Adrenal gland (tissue), 5 donors: ENCODE measurements around the gene IQGAP2.

ENCODE experiments used
- POLR2A ChIP-seq, 2 donors: fragments of 450-650 bp; IDR thresholded peaks; one replicate each; pipeline ENCODE4 v1.6.1; 2017; ENCODE audit warnings: antibody characterized with exemption in 2 of 2, mild to moderate bottlenecking in 2 of 2, moderate library complexity in 1 of 2
- TF ChIP-seq, protein P1 (sequence below), 6 experiments: fragments of 450-650 bp in 4 of 6; fragments of 200-600 bp in 2 of 6; sonication (generic) in 1 of 6; IDR thresholded peaks; 1 replicate in 5 of 6; 2 replicates in 1 of 6; pipeline versions ENCODE4 v1.5.1 to v1.8.0; 2016 to 2021; ENCODE audit warnings: antibody characterized with exemption in 6 of 6, mild to moderate bottlenecking in 2 of 6, moderate library complexity in 1 of 6
- donor health status: DM: no; HTN: no; CAD: no.

DNA sequence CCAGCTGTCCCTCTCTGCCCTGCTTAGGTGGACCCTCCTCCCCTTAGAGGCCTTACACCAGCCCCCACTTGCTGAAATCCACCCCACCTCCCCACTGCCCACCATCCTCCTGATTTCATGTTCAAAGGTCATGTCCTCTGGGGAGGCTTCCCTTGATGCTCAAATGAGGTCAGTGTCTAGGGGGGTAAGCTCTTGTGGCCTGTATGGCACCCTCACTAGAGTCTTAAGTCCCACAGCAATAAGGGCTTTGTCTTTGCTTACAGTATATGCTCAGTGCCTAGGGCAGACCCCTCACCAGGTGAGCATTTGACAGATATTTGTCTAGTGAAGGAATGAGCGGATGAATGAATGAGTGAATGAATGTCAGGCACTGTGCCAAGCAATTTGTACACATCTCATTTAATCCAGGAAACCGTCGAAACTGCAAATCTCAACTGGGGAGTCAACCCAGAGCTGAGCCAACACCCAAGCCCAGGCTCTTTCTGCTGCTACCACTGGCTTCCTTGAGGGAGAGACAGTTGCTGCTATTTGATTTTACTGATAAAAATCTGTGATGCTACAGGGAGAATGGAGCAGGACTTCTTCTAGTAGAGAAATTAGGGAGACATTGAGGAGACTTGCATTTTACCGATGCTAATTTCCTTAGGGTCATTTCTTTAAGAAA lies 101.9 kb downstream of the IQGAP2 start:
- TF ChIP-seq, protein P1, sequence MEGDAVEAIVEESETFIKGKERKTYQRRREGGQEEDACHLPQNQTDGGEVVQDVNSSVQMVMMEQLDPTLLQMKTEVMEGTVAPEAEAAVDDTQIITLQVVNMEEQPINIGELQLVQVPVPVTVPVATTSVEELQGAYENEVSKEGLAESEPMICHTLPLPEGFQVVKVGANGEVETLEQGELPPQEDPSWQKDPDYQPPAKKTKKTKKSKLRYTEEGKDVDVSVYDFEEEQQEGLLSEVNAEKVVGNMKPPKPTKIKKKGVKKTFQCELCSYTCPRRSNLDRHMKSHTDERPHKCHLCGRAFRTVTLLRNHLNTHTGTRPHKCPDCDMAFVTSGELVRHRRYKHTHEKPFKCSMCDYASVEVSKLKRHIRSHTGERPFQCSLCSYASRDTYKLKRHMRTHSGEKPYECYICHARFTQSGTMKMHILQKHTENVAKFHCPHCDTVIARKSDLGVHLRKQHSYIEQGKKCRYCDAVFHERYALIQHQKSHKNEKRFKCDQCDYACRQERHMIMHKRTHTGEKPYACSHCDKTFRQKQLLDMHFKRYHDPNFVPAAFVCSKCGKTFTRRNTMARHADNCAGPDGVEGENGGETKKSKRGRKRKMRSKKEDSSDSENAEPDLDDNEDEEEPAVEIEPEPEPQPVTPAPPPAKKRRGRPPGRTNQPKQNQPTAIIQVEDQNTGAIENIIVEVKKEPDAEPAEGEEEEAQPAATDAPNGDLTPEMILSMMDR (IDR thresholded peaks at IDR 0.05) = no peak
- TF ChIP-seq POLR2A (IDR thresholded peaks at IDR 0.05) = no peak
